Measurements from ENCODE around the gene CTNNAL1. TPM values are rescaled to one million over a fixed set of nuclear protein-coding genes. Genes with fewer than 3 reads are reported as not detected.
A peak's percentile ranks its signal among the peaks of the same experiment; 100 is the strongest.

Gene CTNNAL1
- total and polyA plus RNA-seq, 9 of the 15 experiments (the other 6 are each of a cell fraction or from before 2014, with no cell fraction given), result 23.2 to 78.0 (median 46.7) TPM

- TF ChIP-seq ZNF318 (IDR thresholded peaks at IDR 0.05; ENCODE audit: borderline replicate concordance in 1 of 2, low read depth in 1 of 2) (no peak), E2F8 (IDR thresholded peaks at IDR 0.05; ENCODE audit: low read depth, partially characterized antibody) (no peak), KLF16 (IDR thresholded peaks at IDR 0.05) (0 out of 2 replicates have a peak, but pooled peaks have one; percentile 12), MEF2D (tag; conservative IDR thresholded peaks at IDR 0.05; ENCODE audit: low read depth) (no peak), ILF3 (IDR thresholded peaks at IDR 0.05; ENCODE audit: borderline replicate concordance) (no peak), MYNN (IDR thresholded peaks at IDR 0.05) (peak; percentile 64; the same call in 1 of the 2 replicates), MYNN (CRISPR knock-in tag; IDR thresholded peaks at IDR 0.05) (no peak), ZNF395 (CRISPR knock-in tag; IDR thresholded peaks at IDR 0.05) (0 out of 2 replicates have a peak, but pooled peaks have one; percentile 53), ELF1 (tag; IDR thresholded peaks at IDR 0.05) (no peak), CHD4 (IDR thresholded peaks at IDR 0.05; ENCODE audit: insufficient read depth, insufficient replicate concordance, low read depth, low read length, poor library complexity, severe bottlenecking) (no peak), CGGBP1 (CRISPR knock-in tag; IDR thresholded peaks at IDR 0.05) (0 out of 2 replicates have a peak, but pooled peaks have one; percentile 16), RB1 (IDR thresholded peaks at IDR 0.05; ENCODE audit: low read depth) (0 out of 2 replicates have a peak, but pooled peaks have one; percentile 25), MCM7 (IDR thresholded peaks at IDR 0.05) (no peak), EGR1 (conservative IDR thresholded peaks at IDR 0.05) (peak; percentile 74)
Observed at GRCh38 chr9:109013679-109014607, 644 bp upstream of the CTNNAL1 start (continued).
